Measurements from ENCODE around the gene PRADC1. TPM values are rescaled to one million over a fixed set of nuclear protein-coding genes. Genes with fewer than 3 reads are reported as not detected.

PRADC1 gene
- total RNA-seq, 1 donor, result 15.0 TPM

- H3K4me3 ChIP-seq (ENCODE audit: low read depth, low read length), result no peak overlapping the region
- DNase-seq (ENCODE audit: low read depth), result no peak
- TF ChIP-seq, protein P1, sequence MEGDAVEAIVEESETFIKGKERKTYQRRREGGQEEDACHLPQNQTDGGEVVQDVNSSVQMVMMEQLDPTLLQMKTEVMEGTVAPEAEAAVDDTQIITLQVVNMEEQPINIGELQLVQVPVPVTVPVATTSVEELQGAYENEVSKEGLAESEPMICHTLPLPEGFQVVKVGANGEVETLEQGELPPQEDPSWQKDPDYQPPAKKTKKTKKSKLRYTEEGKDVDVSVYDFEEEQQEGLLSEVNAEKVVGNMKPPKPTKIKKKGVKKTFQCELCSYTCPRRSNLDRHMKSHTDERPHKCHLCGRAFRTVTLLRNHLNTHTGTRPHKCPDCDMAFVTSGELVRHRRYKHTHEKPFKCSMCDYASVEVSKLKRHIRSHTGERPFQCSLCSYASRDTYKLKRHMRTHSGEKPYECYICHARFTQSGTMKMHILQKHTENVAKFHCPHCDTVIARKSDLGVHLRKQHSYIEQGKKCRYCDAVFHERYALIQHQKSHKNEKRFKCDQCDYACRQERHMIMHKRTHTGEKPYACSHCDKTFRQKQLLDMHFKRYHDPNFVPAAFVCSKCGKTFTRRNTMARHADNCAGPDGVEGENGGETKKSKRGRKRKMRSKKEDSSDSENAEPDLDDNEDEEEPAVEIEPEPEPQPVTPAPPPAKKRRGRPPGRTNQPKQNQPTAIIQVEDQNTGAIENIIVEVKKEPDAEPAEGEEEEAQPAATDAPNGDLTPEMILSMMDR (IDR thresholded peaks at IDR 0.05; ENCODE audit: insufficient read depth, low read length), result no peak
Observed at GRCh38 chr2:73255007-73255644, 22.1 kb upstream of the PRADC1 start.

DNA sequence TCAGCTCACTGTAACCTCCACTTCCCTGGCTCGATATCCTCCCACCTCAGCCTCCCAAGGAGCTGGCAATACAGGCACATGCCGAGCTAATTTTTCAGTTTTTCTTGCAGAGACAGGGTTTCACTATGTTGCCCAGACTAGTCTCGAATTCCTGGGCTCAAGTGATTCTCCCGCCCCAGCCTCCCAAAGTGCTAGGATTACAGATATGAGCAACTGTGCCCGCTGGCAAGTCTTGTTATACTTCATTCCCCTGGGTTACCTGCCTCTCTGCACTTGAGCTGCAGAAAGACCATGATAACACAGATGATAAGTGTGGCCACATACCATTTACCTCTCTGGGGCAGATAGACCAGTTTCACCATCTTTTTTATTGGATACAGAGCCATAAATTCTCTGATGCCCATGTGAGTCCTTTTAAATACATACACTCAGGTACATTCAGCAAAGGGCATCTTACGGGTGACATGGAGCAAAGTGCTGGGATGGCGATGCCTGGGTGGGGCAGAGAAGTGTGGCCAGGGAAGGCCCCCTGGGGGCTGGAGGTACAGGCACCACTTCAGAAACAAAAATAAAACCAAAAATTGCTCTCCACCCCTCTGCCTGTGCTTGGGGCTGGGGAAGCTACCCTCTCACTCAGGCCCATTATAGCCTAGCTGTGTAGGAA, 21.4 kb upstream of the PRADC1 start:
- no peak for DNase-seq (ENCODE audit: low read depth)
- TF ChIP-seq, protein P1 (IDR thresholded peaks at IDR 0.05; ENCODE audit: insufficient read depth, low read length), result no peak
- H3K4me3 ChIP-seq (ENCODE audit: low read depth, low read length), result no peak overlapping the region

DNA sequence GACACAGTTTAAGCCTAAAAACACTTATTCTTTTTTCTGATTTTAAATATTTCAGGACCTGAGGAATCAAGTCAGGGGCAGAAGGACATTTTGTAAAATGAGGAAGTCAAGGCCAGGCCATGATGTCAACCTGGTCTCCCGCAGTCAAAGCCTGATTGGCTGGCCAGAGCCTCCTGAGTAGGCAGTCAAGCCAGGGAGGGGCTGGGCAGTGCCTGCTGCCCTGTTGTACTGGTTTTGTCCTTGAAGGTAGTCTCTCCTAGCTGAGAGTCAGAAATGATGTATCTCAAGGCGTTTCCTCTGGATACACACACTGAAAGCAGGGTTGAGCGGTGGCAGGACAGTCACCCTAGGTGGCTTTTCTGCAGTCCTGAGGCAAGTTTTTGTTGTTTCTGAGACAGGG, 20.9 kb upstream of the PRADC1 start:
- DNase-seq (ENCODE audit: low read depth), result no peak
- TF ChIP-seq, protein P1 (IDR thresholded peaks at IDR 0.05; ENCODE audit: insufficient read depth, low read length), result no peak

GRCh38 chr2:73253400-73253799, 20.4 kb upstream of the PRADC1 start:
- DNase-seq (ENCODE audit: low read depth), result no peak
- TF ChIP-seq, protein P1 (IDR thresholded peaks at IDR 0.05; ENCODE audit: insufficient read depth, low read length), result no peak
- no peak overlapping the region for H3K4me3 ChIP-seq (ENCODE audit: low read depth, low read length)

More for the DNA sequence above, 20.9 kb upstream of the PRADC1 start:
- no peak overlapping the region for H3K4me3 ChIP-seq (ENCODE audit: low read depth, low read length)

DNA sequence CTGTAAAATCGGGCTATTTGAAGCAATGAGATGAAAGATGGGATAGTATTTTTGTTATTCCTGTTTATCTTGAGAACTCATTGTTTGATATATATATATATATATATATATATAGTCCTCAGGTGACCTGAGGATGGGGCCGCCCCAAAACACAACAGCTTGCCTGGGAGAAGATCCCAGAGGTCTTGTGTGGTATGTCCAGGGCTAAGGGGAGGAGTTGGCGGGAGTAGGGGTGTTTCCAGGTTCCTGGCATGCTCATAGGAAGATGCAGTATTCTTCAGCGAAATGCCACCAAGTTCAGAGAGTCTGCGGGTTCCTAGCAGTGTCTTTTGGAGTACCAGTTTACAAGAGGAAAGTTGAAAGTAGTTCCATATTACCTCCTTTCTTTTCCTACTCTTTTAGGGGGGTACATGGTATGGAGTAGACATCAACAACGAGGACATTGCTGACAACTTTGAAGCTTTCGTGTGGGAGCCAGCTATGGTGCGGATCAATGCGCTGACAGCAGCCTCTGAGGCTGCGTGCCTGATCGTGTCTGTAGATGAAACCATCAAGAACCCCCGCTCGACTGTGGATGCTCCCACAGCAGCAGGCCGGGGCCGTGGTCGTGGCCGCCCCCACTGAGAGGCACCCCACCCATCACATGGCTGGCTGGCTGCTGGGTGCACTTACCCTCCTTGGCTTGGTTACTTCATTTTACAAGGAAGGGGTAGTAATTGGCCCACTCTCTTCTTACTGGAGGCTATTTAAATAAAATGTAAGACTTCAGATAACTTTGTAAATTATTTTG, 19.4 kb upstream of the PRADC1 start:
- no peak overlapping the region for H3K4me3 ChIP-seq (ENCODE audit: low read depth, low read length)
- TF ChIP-seq, protein P1 (IDR thresholded peaks at IDR 0.05; ENCODE audit: insufficient read depth, low read length), result no peak
- DNase-seq (ENCODE audit: low read depth), result no peak

DNA sequence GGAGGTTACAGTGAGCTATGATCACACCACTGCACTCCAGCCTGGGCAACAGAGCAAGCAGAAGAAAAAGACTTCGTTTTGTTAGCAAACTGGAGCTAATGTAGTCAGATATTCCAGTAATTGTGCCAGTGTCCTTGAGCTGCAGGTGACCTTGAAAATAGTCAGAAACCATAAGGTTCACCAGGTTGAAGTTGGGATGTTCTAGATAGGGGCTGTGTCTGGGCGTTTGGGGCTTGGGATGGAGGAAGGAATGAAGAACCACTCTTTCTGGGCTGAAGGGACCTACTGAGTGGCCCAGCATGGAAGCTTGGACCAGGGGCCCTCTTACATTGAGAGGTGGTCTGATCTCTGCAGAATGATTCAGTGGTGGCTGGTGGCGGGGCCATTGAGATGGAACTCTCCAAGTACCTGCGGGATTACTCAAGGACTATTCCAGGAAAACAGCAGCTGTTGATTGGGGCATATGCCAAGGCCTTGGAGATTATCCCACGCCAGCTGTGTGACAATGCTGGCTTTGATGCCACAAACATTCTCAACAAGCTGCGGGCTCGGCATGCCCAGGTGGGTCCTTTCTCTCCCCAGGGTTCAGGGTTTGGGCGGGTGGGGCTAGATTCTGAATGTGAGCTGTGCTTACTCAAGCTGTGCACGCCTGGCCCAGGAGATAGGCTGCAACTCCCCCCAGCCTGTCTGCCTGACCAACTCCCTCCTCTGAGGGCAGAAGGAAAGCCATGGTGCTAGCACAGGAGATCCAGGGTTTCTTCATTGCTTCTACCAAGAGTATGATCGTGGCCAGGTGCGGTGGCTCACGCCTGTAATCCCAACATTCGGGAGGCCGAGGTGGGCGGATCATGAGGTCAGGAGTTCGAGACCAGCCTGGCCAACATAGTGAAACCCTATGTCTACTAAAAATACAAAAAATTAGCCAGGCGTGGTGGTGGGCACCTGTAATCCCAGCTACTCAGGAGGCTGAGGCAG, 18.1 kb upstream of the PRADC1 start:
- no peak for DNase-seq (ENCODE audit: low read depth)
- no peak overlapping the region for H3K4me3 ChIP-seq (ENCODE audit: low read depth, low read length)

More for the DNA sequence above, 18.1 kb upstream of the PRADC1 start:
- TF ChIP-seq, protein P1 (IDR thresholded peaks at IDR 0.05; ENCODE audit: insufficient read depth, low read length), result no peak

Data from fibroblast of the aortic adventitia (primary cell).